T-helper 2 cell treated with Interferon-gamma antibody and Interleukin-4, amounts not matched to agents 5 μg/mL and 100 μg/mL, for 36 hours (primary cell): Measurements from ENCODE around the gene GAP43.

Experiments
- DNase-seq: peaks from one replicate; pipeline ENCODE4 v3.0.0; 2021; ENCODE audit warnings: low spot score
- H3K27ac Mint-ChIP-seq: one replicate; pipeline ENCODE4 v1.8.0; 2021; ENCODE audit warnings: mild to moderate bottlenecking, mixed read lengths
- H3K27me3 Mint-ChIP-seq: one replicate; pipeline ENCODE4 v1.8.0; 2021; ENCODE audit warnings: low read depth, mixed read lengths
- H3K36me3 Mint-ChIP-seq: one replicate; pipeline ENCODE4 v1.8.0; 2021; ENCODE audit warnings: low read depth, mixed read lengths
- H3K4me1 Mint-ChIP-seq: one replicate; pipeline ENCODE4 v1.8.0; 2021; ENCODE audit warnings: low read depth, mixed read lengths
- H3K4me3 Mint-ChIP-seq: one replicate; pipeline ENCODE4 v1.8.0; 2022; ENCODE audit warnings: mild to moderate bottlenecking, moderate library complexity, mixed read lengths
- H3K9me3 Mint-ChIP-seq: one replicate; pipeline ENCODE4 v1.8.0; 2021; ENCODE audit warnings: mixed read lengths

The GAP43 gene

GRCh38 chr3:115615001-115615814, 8.1 kb upstream of the GAP43 start:
- Mint-ChIP-seq H3K9me3 (no peaks in the 10 kb centered on the region), H3K27me3 (peaks cover 6% of the 10 kb centered on the region), H3K36me3 (no peaks in the 10 kb centered on the region), H3K4me3 (no peak overlapping the region), H3K27ac (no peak overlapping the region), H3K4me1 (peaks cover 4% of the 10 kb centered on the region)
- DNase-seq: no peak

- DNase-seq: peak; percentile 29
- Mint-ChIP-seq H3K27ac (no peak overlapping the region), H3K36me3 (no peaks in the 10 kb centered on the region), H3K9me3 (no peaks in the 10 kb centered on the region), H3K4me1 (peaks cover 4% of the 10 kb centered on the region), H3K27me3 (peaks cover 2% of the 10 kb centered on the region), H3K4me3 (no peak overlapping the region)
Observed at GRCh38 chr3:115616461-115616860, 6.8 kb upstream of the GAP43 start.

DNA sequence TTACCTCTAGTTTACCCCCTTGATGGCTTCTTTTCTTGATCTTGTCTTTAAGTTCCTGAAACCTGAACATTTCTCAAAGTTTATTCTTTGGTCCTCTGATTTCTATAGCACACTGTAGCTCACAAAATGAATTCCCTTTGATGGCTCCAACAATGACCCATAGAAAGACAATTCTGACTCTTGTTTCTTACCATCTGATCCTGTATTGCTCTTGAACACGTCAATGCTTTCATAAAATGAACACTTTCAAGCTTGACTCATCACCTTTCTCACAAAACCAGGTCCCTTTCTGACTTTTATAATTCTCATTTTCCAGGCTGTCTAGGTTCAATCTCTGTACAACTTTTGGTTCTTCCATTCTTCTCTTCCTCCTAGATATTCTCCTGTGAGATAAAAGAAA, 5.7 kb upstream of the GAP43 start:
- no peak overlapping the region for H3K27ac Mint-ChIP-seq

GRCh38 chr3:115624029-115624741, 875 bp downstream of the GAP43 start:
- Mint-ChIP-seq H3K36me3 (no peaks in the 10 kb centered on the region), H3K27ac (no peak overlapping the region), H3K4me3 (no peak overlapping the region), H3K4me1 (peaks cover 8% of the 10 kb centered on the region), H3K27me3 (peaks cover 41% of the 10 kb centered on the region), H3K9me3 (no peaks in the 10 kb centered on the region)
- DNase-seq: no peak

More for the DNA sequence above, 5.7 kb upstream of the GAP43 start:
- Mint-ChIP-seq H3K36me3 (no peaks in the 10 kb centered on the region), H3K9me3 (no peaks in the 10 kb centered on the region), H3K4me1 (peaks cover 4% of the 10 kb centered on the region), H3K27me3 (no peaks in the 10 kb centered on the region), H3K4me3 (no peak overlapping the region)
- no peak for DNase-seq

DNA sequence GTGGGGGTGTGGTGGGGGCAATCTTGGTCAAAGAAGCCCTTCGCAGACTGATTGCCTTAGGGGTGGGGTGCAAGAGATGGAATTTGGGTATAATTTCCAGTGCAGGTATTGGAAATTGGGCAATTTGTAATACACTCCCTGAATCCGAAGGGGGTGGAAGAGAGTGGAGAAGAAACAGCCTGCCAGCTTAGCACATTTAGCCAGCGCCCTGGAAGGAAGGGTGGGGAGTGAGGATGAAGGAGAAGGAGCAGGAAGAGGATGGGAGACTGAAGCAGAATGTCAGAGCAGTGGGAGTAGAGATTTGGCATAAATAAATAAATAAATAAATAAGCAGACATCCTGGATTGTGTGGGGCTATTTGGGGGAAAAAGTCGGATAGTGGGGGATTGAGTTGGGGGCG, 1.6 kb downstream of the GAP43 start:
- Mint-ChIP-seq H3K27me3 (peaks cover 41% of the 10 kb centered on the region), H3K4me3 (no peak overlapping the region), H3K9me3 (no peaks in the 10 kb centered on the region), H3K36me3 (no peaks in the 10 kb centered on the region), H3K4me1 (peaks cover 8% of the 10 kb centered on the region), H3K27ac (no peak overlapping the region)
- DNase-seq: no peak

DNA sequence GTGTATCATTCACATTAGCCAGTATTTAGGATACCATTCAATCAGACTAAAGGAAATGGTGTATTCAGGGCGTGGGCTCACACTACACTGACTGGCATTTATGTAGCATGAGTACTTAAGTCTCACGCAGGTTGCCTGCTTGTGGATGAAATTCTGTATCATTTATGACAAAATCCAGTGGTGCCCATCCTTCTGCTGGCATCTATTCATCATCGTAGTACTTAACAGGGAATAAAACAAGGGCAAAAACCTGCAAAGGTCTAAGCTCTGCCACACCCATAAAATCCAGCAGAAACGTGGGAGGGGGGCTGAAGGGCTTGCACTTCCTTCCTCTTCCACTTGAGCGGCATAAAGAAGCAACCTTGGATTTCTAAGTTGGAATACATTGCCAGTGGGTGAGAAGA, 2.7 kb downstream of the GAP43 start:
- no peak overlapping the region for H3K27ac Mint-ChIP-seq
- H3K36me3 Mint-ChIP-seq: no peaks in the 10 kb centered on the region
- peaks cover 8% of the 10 kb centered on the region for H3K4me1 Mint-ChIP-seq
- H3K9me3 Mint-ChIP-seq: no peaks in the 10 kb centered on the region
- no peak for DNase-seq
- H3K27me3 Mint-ChIP-seq: peaks cover 44% of the 10 kb centered on the region
- no peak overlapping the region for H3K4me3 Mint-ChIP-seq

- H3K9me3 Mint-ChIP-seq: no peaks in the 10 kb centered on the region
- H3K27me3 Mint-ChIP-seq: peaks cover 46% of the 10 kb centered on the region
- H3K4me1 Mint-ChIP-seq: peaks cover 8% of the 10 kb centered on the region
- no peaks in the 10 kb centered on the region for H3K36me3 Mint-ChIP-seq
- DNase-seq: no peak
- no peak overlapping the region for H3K4me3 Mint-ChIP-seq
- H3K27ac Mint-ChIP-seq: no peak overlapping the region
Observed at GRCh38 chr3:115626721-115627120, 3.4 kb downstream of the GAP43 start.

- H3K4me1 Mint-ChIP-seq: peaks cover 8% of the 10 kb centered on the region
- H3K36me3 Mint-ChIP-seq: no peaks in the 10 kb centered on the region
- H3K27me3 Mint-ChIP-seq: peaks cover 50% of the 10 kb centered on the region
- no peak overlapping the region for H3K27ac Mint-ChIP-seq
- no peaks in the 10 kb centered on the region for H3K9me3 Mint-ChIP-seq
- H3K4me3 Mint-ChIP-seq: no peak overlapping the region
- no peak for DNase-seq
Observed at GRCh38 chr3:115627180-115628074, 4.1 kb downstream of the GAP43 start.

DNA sequence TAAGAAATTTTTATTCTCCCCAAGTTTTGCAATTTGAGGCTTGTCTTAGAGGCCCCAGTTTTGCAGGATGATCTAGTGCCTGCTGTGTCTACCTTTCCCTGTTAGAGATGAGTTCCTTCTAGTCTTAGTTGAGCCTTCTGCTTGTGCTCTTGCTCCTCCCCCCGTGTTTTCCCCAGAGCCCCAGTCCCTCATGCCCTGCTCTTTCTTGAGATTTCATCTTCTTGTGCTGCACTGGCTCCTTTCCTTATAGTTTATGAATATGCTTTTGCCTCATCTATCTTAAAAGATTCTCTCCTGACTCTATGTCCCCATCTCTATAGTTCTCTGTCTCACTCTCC, 4.7 kb downstream of the GAP43 start:
- Mint-ChIP-seq H3K27me3 (peaks cover 49% of the 10 kb centered on the region), H3K4me3 (no peak overlapping the region), H3K9me3 (no peaks in the 10 kb centered on the region), H3K27ac (no peak overlapping the region), H3K36me3 (no peaks in the 10 kb centered on the region), H3K4me1 (peaks cover 7% of the 10 kb centered on the region)
- no peak for DNase-seq

GRCh38 chr3:115630850-115631249, 7.5 kb downstream of the GAP43 start:
- no peak for DNase-seq
- H3K9me3 Mint-ChIP-seq: no peaks in the 10 kb centered on the region
- H3K36me3 Mint-ChIP-seq: no peaks in the 10 kb centered on the region
- peaks cover 27% of the 10 kb centered on the region for H3K27me3 Mint-ChIP-seq
- H3K4me3 Mint-ChIP-seq: no peak overlapping the region
- no peak overlapping the region for H3K27ac Mint-ChIP-seq
- no peaks in the 10 kb centered on the region for H3K4me1 Mint-ChIP-seq

- peaks cover 17% of the 10 kb centered on the region for H3K27me3 Mint-ChIP-seq
- no peak overlapping the region for H3K4me3 Mint-ChIP-seq
- no peak overlapping the region for H3K27ac Mint-ChIP-seq
- H3K9me3 Mint-ChIP-seq: no peaks in the 10 kb centered on the region
- no peaks in the 10 kb centered on the region for H3K4me1 Mint-ChIP-seq
- no peak for DNase-seq
- no peaks in the 10 kb centered on the region for H3K36me3 Mint-ChIP-seq
Observed at GRCh38 chr3:115632026-115632425, 8.7 kb downstream of the GAP43 start.

DNA sequence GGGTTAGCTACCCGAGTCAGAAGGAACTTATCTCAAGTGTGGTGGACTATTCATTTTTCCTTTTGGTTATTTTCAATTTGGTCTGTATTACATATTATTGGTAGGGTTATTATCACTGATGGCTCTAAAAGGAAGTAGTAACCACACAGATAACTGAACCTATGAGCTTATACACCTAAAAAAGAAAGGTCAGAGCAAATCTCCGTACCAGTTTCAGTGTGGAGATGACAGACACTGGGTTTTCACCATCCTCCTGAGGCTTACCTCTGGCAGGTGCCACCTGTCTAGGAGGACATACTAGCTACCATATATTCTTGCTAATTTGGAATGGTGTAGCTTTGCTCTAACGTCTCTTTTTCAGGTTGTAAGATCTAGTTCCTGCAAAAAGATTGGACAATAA, 10.2 kb downstream of the GAP43 start:
- H3K9me3 Mint-ChIP-seq: no peaks in the 10 kb centered on the region
- H3K4me1 Mint-ChIP-seq: peaks cover under 1% of the 10 kb centered on the region
- no peaks in the 10 kb centered on the region for H3K36me3 Mint-ChIP-seq
- DNase-seq: no peak
- H3K27me3 Mint-ChIP-seq: peaks cover 12% of the 10 kb centered on the region
- no peak overlapping the region for H3K4me3 Mint-ChIP-seq
- no peak overlapping the region for H3K27ac Mint-ChIP-seq

GRCh38 chr3:115634052-115634451, 10.7 kb downstream of the GAP43 start:
- Mint-ChIP-seq H3K9me3 (no peaks in the 10 kb centered on the region), H3K4me1 (peaks cover 3% of the 10 kb centered on the region), H3K27ac (no peak overlapping the region), H3K36me3 (no peaks in the 10 kb centered on the region), H3K27me3 (peaks cover 12% of the 10 kb centered on the region), H3K4me3 (no peak overlapping the region)
- DNase-seq: no peak

DNA sequence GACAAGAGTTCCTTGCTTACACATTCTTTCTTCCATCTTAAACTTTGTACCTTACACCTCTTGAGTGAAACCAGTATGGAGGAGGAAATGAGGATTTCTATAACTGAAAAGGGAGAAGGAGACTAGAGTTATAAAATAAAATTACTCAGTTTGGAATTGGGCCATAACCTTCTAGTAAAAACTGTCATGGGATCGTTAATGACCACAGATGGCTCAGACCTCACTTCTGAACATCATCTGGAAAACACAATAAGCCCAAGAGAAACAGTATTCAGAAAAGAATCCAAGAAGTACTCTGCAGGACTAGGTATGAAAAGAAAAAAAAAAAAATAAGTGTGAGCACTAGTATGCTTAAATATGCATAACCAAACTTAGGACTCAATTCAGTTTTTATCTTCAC, 12.1 kb downstream of the GAP43 start:
- Mint-ChIP-seq H3K27ac (no peak overlapping the region), H3K36me3 (no peaks in the 10 kb centered on the region), H3K27me3 (peaks cover 12% of the 10 kb centered on the region), H3K9me3 (no peaks in the 10 kb centered on the region), H3K4me1 (peaks cover 3% of the 10 kb centered on the region), H3K4me3 (no peak overlapping the region)
- DNase-seq: no peak
